Central memory CD4-positive, alpha-beta T cell (primary cell): Measurements from ENCODE around the gene ZCCHC4.
"Not testable (repeated sequence)": the region's sequence is repeated elsewhere in the genome, so short reads cannot be mapped to it uniquely, and the experiment has no call there.

Experiments used
- DNase-seq: peaks from one replicate; pipeline ENCODE4 v3.0.0; 2022

Gene ZCCHC4

GRCh38 chr4:25321703-25322102, 9.1 kb downstream of the ZCCHC4 start:
- DNase-seq: no peak

GRCh38 chr4:25328463-25328862, 15.9 kb downstream of the ZCCHC4 start:
- DNase-seq: not testable (repeated sequence)

GRCh38 chr4:25330335-25330734, 17.8 kb downstream of the ZCCHC4 start:
- DNase-seq: no peak

GRCh38 chr4:25330905-25331808, 18.6 kb downstream of the ZCCHC4 start:
- DNase-seq: no peak

- DNase-seq: no peak
Measured at GRCh38 chr4:25343671-25344070, 31.1 kb downstream of the ZCCHC4 start.

- DNase-seq: no peak
Measured at GRCh38 chr4:25345744-25346143, 33.2 kb downstream of the ZCCHC4 start.

- DNase-seq: no peak
Measured at GRCh38 chr4:25346913-25347312, 34.3 kb downstream of the ZCCHC4 start.

GRCh38 chr4:25347473-25347872, 34.9 kb downstream of the ZCCHC4 start:
- no peak for DNase-seq

- no peak for DNase-seq
Measured at GRCh38 chr4:25347971-25348370, 35.4 kb downstream of the ZCCHC4 start.

- DNase-seq: no peak
Measured at GRCh38 chr4:25350561-25350960, 38.0 kb downstream of the ZCCHC4 start.

GRCh38 chr4:25351777-25352416, 39.3 kb downstream of the ZCCHC4 start:
- DNase-seq: no peak

GRCh38 chr4:25356068-25356467, 43.5 kb downstream of the ZCCHC4 start:
- no peak for DNase-seq

GRCh38 chr4:25358515-25359275, 46.1 kb downstream of the ZCCHC4 start:
- DNase-seq: no peak

- no peak for DNase-seq
Measured at GRCh38 chr4:25361253-25361652, 48.7 kb downstream of the ZCCHC4 start.

- no peak for DNase-seq
Measured at GRCh38 chr4:25367004-25367621, 54.5 kb downstream of the ZCCHC4 start.

GRCh38 chr4:25367877-25368276, 55.3 kb downstream of the ZCCHC4 start:
- DNase-seq: no peak

GRCh38 chr4:25368315-25368714, 55.7 kb downstream of the ZCCHC4 start:
- DNase-seq: no peak

GRCh38 chr4:25370242-25370641, 57.7 kb downstream of the ZCCHC4 start:
- DNase-seq: no peak

GRCh38 chr4:25372549-25372948, 60.0 kb downstream of the ZCCHC4 start:
- DNase-seq: not testable (repeated sequence)

GRCh38 chr4:25376754-25377571, 64.4 kb downstream of the ZCCHC4 start, which contains the start of gene ANAPC4:
ANAPC4 (plus strand) TSS chr4:25377263; CDS start chr4:25377428, 165 bp downstream.
- DNase-seq: peak; percentile 90

GRCh38 chr4:25377572-25378436, 65.2 kb downstream of the ZCCHC4 start:
- DNase-seq: no peak
